Ovary (tissue), 3 donors: ENCODE results near the gene DNAJC22.

ENCODE experiments used
- CTCF ChIP-seq, 3 donors: fragments of 450-650 bp in 2 of 3; fragments of 200-600 bp in 1 of 3; IDR thresholded peaks; one replicate each; pipeline versions ENCODE4 v1.5.1 to v1.8.0; 2016 to 2022; ENCODE audit warnings: antibody characterized with exemption in 3 of 3, mild to moderate bottlenecking in 1 of 3
- EP300 ChIP-seq: sonication (generic); formaldehyde crosslinking; IDR thresholded peaks from one replicate; pipeline ENCODE4 v1.6.1; 2017; ENCODE audit warnings: antibody characterized with exemption
- POLR2A ChIP-seq: fragments of 450-650 bp; IDR thresholded peaks from one replicate; pipeline ENCODE4 v1.6.1; 2017; ENCODE audit warnings: antibody characterized with exemption, mild to moderate bottlenecking, moderate library complexity
- donor health status: DM: no; HTN: no; CAD: no.

GRCh38 chr12:49335955-49336644 is 10.6 kb upstream of the DNAJC22 start:
- TF ChIP-seq CTCF (IDR thresholded peaks at IDR 0.05) (no peak), POLR2A (no peak), EP300 (no peak)
